Measurements from ENCODE around the gene CAVIN2. TPM values are rescaled to one million over a fixed set of nuclear protein-coding genes. Genes with fewer than 3 reads are reported as not detected.

CAVIN2 gene
- total and polyA plus RNA-seq, 12 donors, result 11.9 to 41.9 (median 26.3) TPM

DNA sequence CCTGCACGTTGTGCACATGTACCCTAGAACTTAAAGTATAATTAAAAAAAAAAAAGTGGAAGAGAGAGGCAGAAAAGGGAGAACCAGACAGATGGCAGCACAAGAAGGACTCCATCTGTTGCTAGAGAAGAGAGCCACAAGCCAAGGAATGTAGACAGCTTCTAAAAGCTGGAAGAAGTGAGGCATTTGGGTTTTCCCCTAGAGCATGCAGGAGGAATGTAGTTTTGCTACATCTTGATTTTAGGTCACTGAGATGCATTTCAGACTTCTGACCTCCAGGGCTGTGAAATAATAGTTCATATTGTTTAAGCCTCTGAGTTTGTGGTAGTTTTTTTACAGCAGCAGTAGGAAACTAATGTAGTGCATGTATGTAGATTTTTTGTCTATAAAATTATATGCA, 46.0 kb downstream of the CAVIN2 start:
- H3K4me3 ChIP-seq, result no peak overlapping the region
- no peaks in the 10 kb centered on the region for H3K36me3 ChIP-seq (replicated peaks in 1 of 2)
- H3K9me3 ChIP-seq (replicated peaks in 1 of 3), result no peaks in the 10 kb centered on the region
- no peak for TF ChIP-seq POLR2A (IDR thresholded peaks at IDR 0.05)
- TF ChIP-seq, protein P1, sequence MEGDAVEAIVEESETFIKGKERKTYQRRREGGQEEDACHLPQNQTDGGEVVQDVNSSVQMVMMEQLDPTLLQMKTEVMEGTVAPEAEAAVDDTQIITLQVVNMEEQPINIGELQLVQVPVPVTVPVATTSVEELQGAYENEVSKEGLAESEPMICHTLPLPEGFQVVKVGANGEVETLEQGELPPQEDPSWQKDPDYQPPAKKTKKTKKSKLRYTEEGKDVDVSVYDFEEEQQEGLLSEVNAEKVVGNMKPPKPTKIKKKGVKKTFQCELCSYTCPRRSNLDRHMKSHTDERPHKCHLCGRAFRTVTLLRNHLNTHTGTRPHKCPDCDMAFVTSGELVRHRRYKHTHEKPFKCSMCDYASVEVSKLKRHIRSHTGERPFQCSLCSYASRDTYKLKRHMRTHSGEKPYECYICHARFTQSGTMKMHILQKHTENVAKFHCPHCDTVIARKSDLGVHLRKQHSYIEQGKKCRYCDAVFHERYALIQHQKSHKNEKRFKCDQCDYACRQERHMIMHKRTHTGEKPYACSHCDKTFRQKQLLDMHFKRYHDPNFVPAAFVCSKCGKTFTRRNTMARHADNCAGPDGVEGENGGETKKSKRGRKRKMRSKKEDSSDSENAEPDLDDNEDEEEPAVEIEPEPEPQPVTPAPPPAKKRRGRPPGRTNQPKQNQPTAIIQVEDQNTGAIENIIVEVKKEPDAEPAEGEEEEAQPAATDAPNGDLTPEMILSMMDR (IDR thresholded peaks at IDR 0.05), result no peak
- no peak for DNase-seq
- H3K4me1 ChIP-seq (replicated peaks in 1 of 2), result no peaks in the 10 kb centered on the region
- 88 to 100% (median 89%) methylated on average over 1 of the region's 1 CpG for WGBS, 4 donors
- intact Hi-C loops (cut with DNase I), result no loop called here
- H3K27ac ChIP-seq, result no peak overlapping the region
- no peaks in the 10 kb centered on the region for H3K27me3 ChIP-seq

DNA sequence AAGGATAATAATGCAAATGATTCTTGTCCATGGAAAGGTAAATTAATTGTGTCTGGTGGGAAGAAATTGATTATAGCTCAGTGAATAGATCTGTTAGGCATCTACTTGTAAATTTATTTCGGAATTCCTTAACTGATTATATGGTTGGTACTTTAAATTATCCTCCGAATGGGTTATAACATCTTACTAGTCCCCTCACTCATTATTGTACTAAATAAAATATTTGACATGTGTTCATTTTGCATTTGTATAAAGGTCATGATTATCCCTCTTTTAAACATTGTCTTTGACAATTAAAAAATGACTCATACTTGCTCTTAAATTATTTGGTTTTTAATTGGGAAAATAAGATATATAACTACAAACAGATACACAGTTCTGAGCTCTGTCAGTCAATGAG, 47.4 kb downstream of the CAVIN2 start:
- TF ChIP-seq POLR2A (IDR thresholded peaks at IDR 0.05), result no peak
- TF ChIP-seq, protein P1 (IDR thresholded peaks at IDR 0.05), result no peak
- Histone ChIP-seq H3K4me3 (no peak overlapping the region), H3K9me3 (replicated peaks in 1 of 3) (no peaks in the 10 kb centered on the region), H3K27ac (no peak overlapping the region), H3K27me3 (no peaks in the 10 kb centered on the region), H3K4me1 (replicated peaks in 1 of 2) (no peaks in the 10 kb centered on the region), H3K36me3 (replicated peaks in 1 of 2) (no peaks in the 10 kb centered on the region)
- WGBS, 4 donors, result 88 to 95% (median 91%) methylated on average over 2 of the region's 2 CpGs
- no peak for DNase-seq
- intact Hi-C loops (cut with DNase I), result no loop called here

DNA sequence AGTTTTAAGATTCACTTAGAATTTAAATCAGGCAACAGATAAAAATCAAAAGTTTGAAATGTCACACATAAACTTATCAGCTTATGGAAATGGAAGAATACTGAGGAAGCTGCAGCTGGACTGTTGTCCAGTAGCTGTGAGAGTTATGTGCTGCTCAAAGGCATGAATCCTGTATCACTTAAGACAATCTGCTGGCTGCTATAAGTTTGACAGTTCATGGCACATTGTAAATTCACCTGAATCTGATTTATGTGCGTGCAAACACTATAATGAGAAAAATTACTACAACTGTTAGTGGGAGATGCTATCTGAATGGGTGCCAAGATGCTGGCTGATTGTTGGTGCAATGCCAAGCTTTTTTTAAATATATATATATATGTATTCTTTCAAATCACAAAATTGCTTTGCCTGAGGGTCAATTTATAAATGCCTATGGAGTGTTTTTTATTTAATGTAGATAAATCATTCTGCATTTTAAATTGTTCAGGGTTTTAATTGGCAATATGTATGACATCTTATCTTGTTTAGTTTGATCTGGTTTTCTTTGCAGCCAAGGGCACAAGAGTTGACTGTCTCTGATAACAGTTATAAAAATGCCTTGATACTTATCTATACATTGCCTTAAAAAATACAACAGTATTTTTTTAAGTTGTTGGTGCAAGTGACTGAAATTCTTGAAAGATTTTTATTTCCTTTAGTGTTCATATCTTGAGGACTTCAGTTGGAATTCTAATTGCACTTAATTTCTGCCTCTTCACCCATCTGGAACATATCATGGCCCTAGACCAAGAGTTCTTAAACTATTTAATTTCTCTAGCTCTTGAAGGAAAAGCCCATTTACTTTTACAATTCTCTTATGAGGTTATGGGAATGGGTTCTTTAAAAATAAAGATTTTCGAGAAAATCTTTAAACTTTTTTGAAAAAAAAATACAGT, 48.7 kb downstream of the CAVIN2 start:
- Histone ChIP-seq H3K9me3 (replicated peaks in 1 of 3) (no peaks in the 10 kb centered on the region), H3K4me3 (no peak overlapping the region), H3K36me3 (replicated peaks in 1 of 2) (no peaks in the 10 kb centered on the region), H3K4me1 (replicated peaks in 1 of 2) (no peaks in the 10 kb centered on the region), H3K27me3 (no peaks in the 10 kb centered on the region), H3K27ac (no peak overlapping the region)
- 73 to 80% (median 76%) methylated on average over 2 of the region's 2 CpGs for WGBS, 4 donors
- TF ChIP-seq, protein P1 (IDR thresholded peaks at IDR 0.05), result no peak
- DNase-seq, result no peak
- intact Hi-C loops (cut with DNase I), result no loop called here

DNA sequence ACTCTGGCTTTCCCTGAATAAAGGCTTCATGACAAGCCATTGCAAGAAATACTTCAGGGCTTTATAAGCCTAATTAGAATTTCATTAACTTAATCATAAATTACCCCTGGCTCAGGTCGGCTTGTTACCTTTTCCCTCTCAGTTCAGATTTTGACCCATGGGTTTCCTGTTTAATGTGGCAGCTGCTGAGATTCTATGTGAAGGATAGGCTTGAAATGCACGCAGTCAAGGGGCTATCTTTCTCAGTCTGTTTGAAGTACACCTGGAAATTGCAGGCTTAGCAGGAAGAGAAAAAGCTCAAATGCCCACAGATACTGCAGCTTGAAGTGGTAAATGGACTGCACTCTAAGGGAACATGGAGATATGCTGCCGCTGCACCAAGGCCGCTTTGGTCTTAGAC, 49.4 kb downstream of the CAVIN2 start:
- no peak for TF ChIP-seq POLR2A (IDR thresholded peaks at IDR 0.05)
- TF ChIP-seq, protein P1 (IDR thresholded peaks at IDR 0.05), result no peak
- no peak overlapping the region for H3K27ac ChIP-seq
- DNase-seq, result no peak
- WGBS, 4 donors, result 66 to 89% (median 70%) methylated on average over 4 of the region's 4 CpGs
- H3K9me3 ChIP-seq (replicated peaks in 1 of 3), result no peaks in the 10 kb centered on the region
- H3K4me1 ChIP-seq (replicated peaks in 1 of 2), result no peaks in the 10 kb centered on the region
- no peaks in the 10 kb centered on the region for H3K27me3 ChIP-seq
- intact Hi-C loops (cut with DNase I), result no loop called here
- H3K36me3 ChIP-seq (replicated peaks in 1 of 2), result no peaks in the 10 kb centered on the region
- no peak overlapping the region for H3K4me3 ChIP-seq
